GM19023 (cell line): Measurements from ENCODE around the gene MMP10.
"Not testable (repeated sequence)": the region's sequence is repeated elsewhere in the genome, so short reads cannot be mapped to it uniquely, and the experiment has no call there.

ENCODE experiments used
- ATAC-seq: cut with Tn5 transposase; IDR thresholded peaks from one replicate; pipeline ENCODE4 v1.9.1; 2021; ENCODE audit warnings: mild to moderate bottlenecking, moderate library complexity; ENCODE audit not compliant: unreplicated experiment

MMP10 gene

DNA sequence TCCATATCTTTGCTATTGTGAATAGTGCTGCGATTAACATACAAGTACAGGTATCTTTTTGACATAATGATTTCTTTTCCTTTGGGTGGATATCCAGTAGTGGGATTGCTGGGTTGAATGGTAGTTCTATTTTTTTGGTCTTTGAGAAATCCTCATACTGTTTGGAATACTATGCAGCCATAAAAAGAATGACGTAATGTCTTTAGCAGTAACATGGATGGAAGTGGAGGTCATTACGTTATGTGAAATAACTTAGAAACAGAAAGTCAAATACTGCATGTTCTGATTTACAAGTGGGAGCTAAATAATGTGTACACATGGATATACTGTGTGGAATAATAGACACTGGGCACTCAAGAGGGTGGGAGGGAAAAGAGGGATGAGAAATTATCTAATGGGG lies 4.0 kb upstream of the MMP10 start:
- ATAC-seq = no peak

DNA sequence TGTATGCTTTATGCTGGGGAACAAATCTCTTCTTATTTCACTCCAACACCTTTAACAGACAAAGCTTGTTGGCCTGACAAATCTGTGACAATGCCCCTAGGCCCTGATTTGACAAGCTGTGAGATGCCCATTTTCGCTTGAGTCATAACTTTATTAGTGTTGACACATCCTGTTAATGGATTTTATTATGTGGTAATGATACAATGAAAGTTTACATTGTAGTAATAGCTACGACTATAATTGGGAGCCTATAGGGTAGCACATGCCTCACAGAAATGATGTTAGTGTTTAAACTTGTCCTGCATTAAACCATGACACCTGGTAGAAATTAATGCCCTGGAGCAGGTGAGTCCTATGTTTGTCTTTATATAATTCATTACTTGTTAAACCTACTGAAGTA lies 3.3 kb upstream of the MMP10 start:
- ATAC-seq = no peak

DNA sequence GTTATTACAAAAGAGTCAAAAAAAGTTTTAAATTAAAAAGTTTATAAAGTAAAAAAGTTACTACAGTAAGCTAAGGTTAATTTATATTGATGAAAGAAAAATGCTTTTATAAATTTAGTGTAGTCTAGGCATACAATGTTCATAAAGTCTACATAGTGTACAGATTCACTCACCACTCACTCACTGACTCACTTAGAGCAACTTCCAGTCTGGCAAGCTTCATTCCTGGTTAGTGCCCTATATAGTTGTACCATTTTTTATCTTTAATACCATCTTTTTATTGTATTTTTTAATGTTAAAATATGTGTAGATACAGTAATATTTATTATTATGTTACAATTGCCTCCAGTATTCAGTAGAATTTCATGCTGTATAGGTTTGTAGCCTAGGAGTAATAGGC lies 2.6 kb upstream of the MMP10 start:
- ATAC-seq = no peak

DNA sequence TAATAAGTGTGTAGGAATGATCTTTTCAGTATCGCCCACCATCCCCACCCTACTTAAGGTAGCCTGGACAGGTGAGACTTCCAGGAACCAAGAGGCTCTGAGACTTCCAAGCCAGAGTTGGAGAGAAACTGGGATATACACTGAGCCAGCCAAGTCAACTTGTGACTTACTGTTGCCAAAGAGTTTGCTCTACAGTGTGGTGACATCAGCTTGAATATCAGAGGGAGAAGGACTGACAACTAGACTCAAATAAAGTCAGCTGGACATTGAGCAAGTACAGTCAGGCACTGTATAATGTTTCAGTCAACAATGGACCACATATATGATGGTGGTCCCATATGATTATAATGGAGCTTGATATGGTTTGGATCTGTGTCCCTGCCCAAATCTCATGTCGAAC lies 1.2 kb upstream of the MMP10 start:
- ATAC-seq = no peak

DNA sequence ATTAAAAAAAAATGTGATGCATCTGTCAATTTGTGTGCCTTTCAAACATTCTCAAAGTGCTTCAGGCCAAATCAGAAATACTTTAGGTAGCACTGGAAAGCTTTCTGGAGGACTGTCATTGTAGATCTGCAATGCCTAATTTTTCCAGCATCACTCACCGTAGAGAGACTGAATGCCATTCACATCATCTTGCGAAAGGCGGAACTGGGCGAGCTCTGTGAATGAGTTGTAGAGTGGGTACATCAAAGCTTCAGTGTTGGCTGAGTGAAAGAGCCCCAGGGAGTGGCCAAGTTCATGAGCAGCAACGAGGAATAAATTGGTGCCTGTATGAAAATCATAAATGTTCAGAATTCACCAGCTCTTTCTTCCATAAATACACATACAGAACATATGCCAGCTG lies 4.0 kb downstream of the MMP10 start:
- ATAC-seq = no peak

DNA sequence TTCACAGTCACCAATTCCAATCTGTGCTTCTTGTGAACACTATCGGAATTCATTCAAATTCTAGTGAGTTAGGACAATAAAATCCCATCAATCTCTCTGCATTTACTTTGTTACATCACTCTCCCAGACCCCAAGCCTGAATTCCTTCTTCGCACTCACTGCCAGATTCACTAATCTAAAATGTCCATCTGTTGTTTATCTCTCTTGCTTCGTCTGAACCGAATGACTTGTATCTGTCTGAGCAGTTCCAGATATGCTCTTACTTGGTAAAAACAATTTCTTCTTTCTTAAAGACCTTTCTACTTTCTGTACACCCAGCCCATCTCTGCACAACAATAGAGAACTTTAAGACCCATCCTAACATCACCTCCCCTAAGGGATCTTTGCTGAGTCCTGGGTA lies 7.0 kb downstream of the MMP10 start:
- no peak for ATAC-seq

DNA sequence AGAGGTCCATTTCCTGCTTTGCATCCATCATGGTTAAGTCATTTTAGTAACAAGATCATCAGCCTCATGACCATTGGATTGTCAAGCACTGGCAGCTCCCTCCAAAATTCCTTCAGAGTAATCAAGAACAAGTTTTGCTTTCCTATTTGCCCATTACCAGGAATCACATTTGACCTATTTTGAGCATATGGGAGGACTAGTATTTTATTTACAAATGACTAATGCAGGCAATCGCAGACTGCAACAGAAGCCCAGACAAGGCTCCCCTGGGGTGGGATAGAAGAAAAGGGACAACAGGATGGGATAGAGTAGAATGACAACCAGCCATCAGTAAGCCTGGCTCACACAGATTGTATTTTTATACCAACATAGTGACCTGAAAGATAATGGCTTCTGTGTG lies 9.1 kb downstream of the MMP10 start:
- no peak for ATAC-seq

DNA sequence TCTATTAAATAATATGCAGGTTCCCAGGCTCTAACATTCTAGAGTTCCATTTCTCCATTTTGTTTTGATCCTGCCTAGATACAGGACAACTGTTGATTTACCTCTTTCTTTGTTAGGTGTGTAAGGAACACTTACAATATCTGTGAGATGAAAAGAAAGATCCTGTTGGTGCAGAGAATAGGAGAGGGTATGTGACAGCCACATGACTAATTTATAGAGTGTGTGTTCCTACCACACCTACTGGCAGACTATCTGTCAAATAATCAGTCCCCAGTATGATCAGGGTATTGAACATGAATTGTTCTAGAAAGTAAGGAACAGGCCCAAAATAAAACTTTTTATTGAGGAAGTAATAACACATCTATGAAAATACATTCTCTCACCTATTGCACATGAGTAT lies 10.2 kb downstream of the MMP10 start:
- ATAC-seq = no peak

DNA sequence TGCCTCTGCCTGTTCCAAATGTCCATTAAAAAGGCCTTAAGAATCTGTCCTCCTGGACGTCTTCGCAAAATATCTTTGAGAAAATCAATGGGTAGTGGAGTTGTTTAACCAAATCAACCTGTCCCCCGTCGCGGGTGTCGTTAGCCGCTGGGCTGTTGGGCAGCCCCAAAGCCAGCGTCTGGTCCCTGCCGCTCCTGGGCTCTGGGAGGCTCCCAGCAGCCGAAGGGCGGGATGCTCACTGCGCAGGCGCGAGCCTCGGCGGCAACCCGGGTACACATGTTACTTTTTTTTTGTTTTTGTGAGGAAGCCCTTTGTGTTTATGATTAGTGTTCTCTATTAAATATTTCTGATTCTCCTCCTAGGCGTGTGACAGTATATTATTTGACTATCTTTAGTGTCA lies 12.6 kb downstream of the MMP10 start:
- no peak for ATAC-seq

DNA sequence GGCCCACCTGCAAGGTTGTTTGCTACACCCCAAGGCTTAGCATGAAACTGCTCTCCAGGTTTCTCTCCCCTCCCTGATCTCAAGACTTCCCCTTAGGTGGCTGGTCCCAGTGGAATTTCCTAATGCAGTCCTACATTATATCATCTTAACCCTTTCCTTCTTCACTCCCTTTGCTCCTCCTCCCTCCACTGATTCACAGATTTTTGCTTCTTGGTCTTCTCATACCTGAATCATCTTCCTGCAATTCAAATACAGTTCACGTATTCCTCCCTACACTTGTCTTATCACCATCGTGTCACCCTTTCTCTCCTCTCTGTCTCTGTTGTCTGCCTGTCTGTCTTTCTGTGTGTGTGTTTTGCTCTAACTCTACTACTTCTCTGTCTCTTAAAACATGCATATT lies 17.0 kb downstream of the MMP10 start:
- no peak for ATAC-seq

DNA sequence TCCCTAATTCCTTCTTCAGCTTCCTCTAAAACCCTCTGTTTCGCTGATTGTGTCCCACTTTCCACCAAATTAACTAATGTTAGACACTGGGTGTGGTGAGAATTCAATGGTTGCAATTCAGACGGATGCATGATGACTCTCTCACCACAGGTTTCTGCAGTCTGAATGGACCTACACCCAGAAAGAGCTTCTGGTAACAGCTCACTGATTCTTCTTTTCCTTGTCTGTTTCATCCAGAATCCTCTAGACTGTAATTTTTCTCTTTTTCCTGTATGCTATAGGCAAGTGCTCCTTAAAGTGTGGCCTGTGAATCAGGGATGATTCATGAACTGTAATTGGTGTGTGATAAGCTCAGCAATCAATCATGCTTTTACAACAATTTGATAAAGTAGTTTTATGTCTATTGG lies 18.1 kb downstream of the MMP10 start:
- ATAC-seq = no peak

DNA sequence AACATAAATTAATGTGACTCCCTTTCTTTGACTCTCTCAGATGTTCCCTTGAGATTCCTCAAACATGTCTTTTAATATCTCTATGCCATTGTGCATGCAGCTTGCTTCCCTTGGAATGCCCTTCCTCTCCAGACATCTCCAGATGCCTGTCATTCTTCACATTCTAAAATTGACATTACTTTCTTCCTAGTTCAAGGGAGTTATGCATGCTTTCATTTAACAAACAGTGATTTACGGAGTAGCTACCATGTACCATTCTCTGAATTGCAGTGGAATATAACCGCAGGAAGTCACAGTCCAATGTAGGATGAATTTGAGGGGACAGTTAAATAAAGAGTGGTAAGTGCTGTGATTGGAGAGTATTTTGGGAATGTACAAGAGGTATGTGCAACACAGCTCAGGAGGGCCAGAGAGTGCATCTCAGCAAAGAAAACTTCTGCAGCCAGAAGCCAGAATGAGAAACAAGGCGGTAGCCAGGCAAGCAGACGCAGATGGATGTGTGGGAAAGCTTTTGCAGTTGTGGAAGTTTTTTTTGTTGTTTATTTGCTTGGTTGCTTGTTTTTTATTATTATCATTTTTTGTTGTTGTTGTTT lies 18.7 kb downstream of the MMP10 start:
- ATAC-seq = no peak

DNA sequence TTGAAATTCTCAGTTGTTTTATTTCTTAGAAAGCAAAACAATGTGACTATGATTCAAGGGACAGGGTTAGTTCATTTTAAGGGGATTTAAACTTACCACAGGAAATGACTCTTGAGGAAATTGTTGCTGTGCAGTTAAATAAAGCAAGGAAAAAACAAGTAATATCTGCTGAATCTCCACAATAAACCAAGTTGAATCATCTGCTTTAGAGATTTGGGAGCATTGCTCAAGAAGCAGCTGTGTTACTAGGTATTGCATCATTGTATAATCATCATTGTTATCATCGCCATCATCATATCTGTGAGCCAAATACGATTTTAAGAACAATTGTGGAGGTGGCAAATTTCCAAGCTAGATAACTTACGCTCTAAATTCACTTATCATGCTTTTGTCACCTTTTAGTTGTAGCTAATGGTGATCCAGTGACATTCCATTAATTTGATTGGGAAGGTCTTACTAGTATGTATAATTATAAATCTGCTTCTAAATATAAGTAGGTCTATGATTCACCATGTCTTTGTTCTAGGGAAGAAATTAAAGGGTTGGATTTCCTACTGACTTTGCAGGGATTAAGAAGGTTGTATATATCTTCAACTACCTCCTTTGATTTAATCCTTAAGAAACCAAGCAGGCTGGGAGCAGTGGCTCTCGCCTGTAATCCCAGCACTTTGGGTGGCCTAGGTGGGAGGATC lies 19.9 kb downstream of the MMP10 start:
- no peak for ATAC-seq

DNA sequence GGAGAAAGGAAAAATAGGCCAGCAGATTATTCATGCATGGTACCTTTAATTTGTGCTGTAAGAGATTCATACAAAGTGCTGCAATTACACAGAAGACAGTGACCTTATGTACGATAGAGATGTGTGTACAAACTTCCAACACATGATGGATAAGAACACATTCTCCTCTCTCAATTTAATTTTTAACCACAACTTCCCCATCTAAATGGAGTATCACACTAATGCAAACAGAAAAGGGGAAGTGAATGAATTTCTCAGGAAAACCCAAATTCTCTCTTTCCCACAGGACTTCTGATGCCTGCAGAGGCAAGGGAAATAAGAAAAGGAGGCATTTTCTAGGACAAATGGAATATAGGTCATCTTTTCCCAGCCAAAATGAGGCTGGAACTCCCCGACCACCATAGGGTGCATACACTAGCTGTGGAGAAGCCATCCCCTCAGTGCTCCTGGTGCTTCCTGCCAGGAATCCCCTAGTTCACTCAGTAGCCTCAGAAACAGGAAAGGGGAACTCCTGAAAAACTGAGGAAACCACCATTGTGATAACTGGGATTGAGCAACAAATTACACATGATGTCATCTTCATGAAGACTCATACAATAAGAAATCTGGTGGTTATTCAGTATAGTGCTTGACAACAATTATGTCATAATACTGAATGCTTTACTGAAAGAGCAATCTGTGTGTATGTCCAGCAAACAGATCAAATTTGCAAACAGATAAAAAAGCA lies 22.4 kb downstream of the MMP10 start:
- no peak for ATAC-seq

DNA sequence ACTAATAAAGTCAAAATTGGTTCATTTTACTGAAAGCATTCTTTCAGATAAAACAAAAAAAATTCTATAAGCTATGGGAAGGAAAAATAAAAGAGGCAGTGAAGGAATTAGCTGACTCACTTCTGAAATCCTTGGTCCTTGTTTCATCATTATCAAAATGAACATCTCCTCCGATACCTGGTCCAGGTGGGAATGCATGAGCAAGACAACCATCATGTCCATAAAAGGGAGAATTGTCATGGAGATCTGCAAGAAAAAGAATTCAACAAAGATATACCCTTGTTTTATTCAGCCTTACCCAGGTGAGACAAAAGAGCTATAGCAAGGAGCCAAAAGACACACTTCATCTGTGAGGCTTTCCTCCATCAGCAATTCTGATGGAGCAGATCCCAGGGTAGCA lies 27.2 kb downstream of the MMP10 start:
- ATAC-seq = no peak

DNA sequence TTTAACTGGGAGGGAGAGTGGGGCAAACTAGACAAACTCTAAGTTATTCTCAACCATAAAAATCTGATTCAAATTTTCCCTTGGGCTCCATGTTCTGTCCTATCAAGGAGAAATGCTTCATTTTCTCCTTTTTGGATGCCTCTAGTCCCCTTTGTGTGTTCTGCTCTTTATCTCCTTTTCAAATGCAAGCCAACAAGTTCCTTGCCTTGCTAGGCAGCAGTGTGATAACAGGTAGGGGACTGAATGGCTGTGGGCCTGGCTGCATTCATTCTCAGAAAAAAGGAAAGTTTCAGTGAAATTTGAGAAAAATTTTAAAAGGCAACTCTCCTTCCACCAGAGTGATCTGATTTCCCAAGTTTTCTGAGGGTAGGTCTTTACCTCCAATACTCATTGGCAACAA lies 28.8 kb downstream of the MMP10 start:
- no peak for ATAC-seq

DNA sequence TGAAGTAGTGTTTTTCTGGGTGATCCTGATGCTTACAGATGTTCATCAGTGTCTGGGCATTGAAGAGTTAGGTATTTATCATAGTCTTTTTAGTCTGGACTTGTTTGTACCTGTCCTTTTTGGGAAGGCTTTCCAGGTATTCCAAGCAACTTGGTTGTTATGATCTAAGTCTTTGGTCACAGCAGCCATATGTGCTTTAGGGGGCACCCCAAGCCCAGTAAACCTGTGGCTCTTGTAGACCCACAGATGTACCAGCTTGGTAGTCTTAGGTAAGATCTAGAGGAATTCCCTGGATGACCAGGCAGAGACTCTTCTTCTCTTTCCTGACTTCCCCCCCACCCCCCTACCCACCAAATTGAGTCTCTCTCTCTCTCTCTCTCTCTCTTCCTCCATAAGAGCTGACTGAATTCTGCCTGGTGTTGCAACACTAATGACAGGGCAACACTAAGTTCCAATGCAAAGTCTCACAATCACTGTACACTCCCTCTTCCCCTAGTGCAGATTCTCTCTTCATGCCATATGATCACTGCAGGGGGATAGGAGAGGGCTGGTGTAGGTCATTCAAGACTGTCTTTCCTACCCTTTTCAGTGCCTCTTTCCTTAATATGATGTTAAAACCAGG lies 31.2 kb downstream of the MMP10 start:
- no peak for ATAC-seq

DNA sequence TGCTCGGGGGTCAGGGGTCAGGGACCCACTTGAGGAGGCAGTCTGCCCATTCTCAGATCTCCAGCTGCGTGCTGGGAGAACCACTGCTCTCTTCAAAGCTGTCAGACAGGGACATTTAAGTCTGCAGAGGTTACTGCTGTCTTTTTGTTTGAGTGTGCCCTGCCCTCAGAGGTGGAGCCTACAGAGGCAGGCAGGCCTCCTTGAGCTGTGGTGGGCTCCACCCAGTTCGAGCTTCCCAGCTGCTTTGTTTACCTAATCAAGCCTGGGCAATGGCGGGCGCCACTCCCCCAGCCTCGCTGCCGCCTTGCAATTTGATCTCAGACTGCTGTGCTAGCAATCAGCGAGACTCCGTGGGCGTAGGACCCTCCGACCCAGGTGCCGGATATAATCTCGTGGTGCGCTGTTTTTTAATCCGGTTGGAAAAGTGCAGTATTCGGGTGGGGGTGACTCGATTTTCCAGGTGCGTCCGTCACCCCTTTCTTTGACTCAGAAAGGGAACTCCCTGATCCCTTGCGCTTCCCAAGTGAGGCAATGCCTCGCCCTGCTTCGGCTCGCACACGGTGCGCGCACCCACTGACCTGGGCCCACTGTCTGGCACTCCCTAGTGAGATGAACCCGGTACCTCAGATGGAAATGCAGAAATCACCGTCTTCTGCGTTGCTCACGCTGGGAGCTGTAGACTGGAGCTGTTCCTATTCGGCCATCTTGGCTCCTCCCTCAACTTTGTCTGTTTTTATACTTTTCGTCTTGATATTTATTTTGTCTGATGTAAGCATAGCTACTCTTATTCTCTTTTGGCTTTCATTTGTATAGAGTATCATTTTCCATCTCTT lies 33.5 kb downstream of the MMP10 start:
- not testable (repeated sequence) for ATAC-seq

DNA sequence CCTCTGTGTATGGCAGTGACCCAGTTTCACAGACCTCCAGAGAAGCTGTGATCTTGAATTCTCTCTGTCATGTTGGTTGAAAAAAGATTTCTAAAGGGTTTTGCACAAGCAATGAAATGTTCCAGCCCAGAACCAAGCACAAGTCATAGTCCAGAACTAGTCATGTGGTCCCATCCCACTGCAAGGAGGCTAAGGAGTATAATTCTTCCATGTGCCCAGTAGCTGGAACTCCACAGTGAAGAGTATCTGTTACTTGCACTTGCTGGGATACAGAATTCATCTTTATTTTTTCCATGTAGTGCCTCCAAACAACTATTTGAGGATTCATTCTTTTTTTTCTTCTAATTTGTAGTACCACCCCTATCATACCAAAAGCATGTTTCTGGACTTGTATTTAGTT lies 45.8 kb downstream of the MMP10 start:
- ATAC-seq = no peak

DNA sequence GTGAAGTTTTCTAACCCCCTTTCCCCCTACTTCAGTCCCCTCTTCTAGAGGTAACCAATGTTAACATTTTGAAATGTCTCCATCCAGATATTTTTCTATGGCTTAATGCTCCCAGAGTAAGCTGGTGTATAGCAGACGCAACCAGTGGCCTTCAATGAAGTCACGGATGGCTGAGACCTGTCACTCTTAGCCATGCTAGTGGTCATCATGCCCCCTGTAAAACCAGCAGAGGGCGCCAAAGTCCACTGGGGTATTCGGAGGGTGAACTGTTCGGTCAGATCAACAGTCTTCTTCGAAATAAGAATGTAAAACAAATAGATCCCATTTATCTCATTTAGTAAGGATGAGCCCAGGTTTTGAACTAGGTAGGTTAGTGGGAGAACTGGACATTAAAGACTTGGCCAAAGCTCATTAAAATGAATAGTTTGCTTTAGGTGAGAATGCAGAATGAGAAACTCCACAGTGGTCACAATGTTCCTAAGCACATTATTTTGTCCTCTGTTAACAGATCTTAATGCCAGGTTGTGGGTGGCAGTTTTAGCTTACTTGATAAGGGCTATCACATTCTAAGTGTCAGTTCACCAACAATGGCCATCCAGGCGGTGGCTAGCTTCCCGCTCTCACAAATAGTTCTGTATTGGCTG lies 47.1 kb downstream of the MMP10 start:
- peak; percentile 85 for ATAC-seq

DNA sequence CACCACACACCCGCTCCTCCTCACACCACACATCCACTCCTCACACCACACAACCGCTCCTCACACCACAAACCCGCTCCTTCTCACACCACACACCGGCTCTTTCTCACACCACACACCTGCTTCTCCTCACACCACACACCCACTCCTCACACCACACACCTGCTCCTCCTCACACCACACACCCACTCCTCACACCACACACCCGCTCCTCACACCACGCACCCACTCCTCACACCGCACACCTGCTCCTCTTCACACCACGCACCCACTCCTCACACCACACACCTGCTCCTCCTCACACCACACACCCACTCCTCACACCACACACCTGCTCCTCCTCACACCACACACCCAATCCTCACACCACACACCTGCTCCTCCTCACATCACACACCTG lies 49.5 kb downstream of the MMP10 start:
- ATAC-seq = not testable (repeated sequence)
